HEK293 (cell line): ENCODE measurements around the gene INSYN2B.

Experiments
- CTCF ChIA-PET: fragments of 350-600 bp; formaldehyde crosslinking; extraction: SDS; loops from one replicate; lab custom pipeline; 2021; ENCODE audit warnings: antibody characterized with exemption; lab: Yijun Ruan, JAX
- POLR2A ChIA-PET: fragments of 300-600 bp; formaldehyde crosslinking; extraction: SDS; loops from one replicate; lab custom pipeline; 2020; ENCODE audit warnings: antibody characterized with exemption, inconsistent platforms; lab: Yijun Ruan, JAX
- H3K27ac ChIP-seq: fragments of 200-500 bp; sonication (Bioruptor generic); 2 replicates; pipeline ENCODE4 v1.5.1; 2014; ENCODE audit warnings: low read depth, low read length, control low read depth, inconsistent platforms; ENCODE audit errors: extremely low read depth
- H3K36me3 ChIP-seq, 2 experiments: fragments of 200-500 bp in 1 of 2; sonication (Bioruptor generic) in 1 of 2; 1 replicate in 1 of 2; 2 replicates in 1 of 2; pipeline ENCODE4 v1.5.1; 2014 to 2017; ENCODE audit warnings: inconsistent platforms in 2 of 2, low read length in 2 of 2; ENCODE audit not compliant: control insufficient read depth in 2 of 2, insufficient read depth in 1 of 2
- H3K4me1 ChIP-seq: fragments of 200-500 bp; sonication (Bioruptor generic); 2 replicates; pipeline ENCODE4 v1.5.1; 2014; ENCODE audit warnings: mild to moderate bottlenecking, low read length, inconsistent platforms; ENCODE audit not compliant: control insufficient read depth, insufficient read depth
- H3K4me3 ChIP-seq: 2 replicates; pipeline ENCODE4 v1.5.1; 2011; ENCODE audit warnings: low read depth, mild to moderate bottlenecking, control low read depth, low read length, moderate library complexity
- H3K9me3 ChIP-seq: fragments of 200-500 bp; sonication (Bioruptor generic); 2 replicates; pipeline ENCODE4 v1.5.1; 2014; ENCODE audit warnings: low read depth, low read length, inconsistent platforms; ENCODE audit not compliant: control insufficient read depth, insufficient read depth
- GLI2 ChIP-seq: fragments of 450-650 bp; formaldehyde crosslinking; IDR thresholded peaks from 2 replicates; pipeline ENCODE4; 2017; ENCODE audit warnings: missing biosample characterization, missing genetic modification characterization, low read depth, borderline replicate concordance
- GLIS2 ChIP-seq: fragments of 450-650 bp; formaldehyde crosslinking; IDR thresholded peaks from 2 replicates; pipeline ENCODE4 v1.5.1; 2016; ENCODE audit warnings: missing biosample characterization, missing genetic modification characterization
- HOXC10 ChIP-seq: sonication (generic); formaldehyde crosslinking; IDR thresholded peaks from 2 replicates; pipeline ENCODE4 v1.8.1; 2023; ENCODE audit warnings: mild to moderate bottlenecking, missing genetic modification reagents
- IKZF3 ChIP-seq: fragments of 450-650 bp; IDR thresholded peaks from 2 replicates; pipeline ENCODE4 v1.5.0; 2018; ENCODE audit warnings: missing biosample characterization, mild to moderate bottlenecking, missing genetic modification characterization, moderate library complexity
- KLF16 ChIP-seq: fragments of 450-650 bp; formaldehyde crosslinking; IDR thresholded peaks from 2 replicates; pipeline ENCODE4 v1.5.1; 2017; ENCODE audit warnings: missing biosample characterization, missing genetic modification characterization
- OVOL3 ChIP-seq: fragments of 450-650 bp; formaldehyde crosslinking; IDR thresholded peaks from 2 replicates; pipeline ENCODE4 v1.5.1; 2016; ENCODE audit warnings: missing biosample characterization, missing genetic modification characterization
- PRDM2 ChIP-seq: fragments of 450-650 bp; formaldehyde crosslinking; IDR thresholded peaks from 2 replicates; pipeline ENCODE4 v1.5.1; 2016; ENCODE audit warnings: missing biosample characterization, missing genetic modification characterization, borderline replicate concordance
- REPIN1 ChIP-seq: fragments of 450-650 bp; formaldehyde crosslinking; IDR thresholded peaks from 2 replicates; pipeline ENCODE4 v1.5.1; 2017; ENCODE audit warnings: missing biosample characterization, missing genetic modification characterization, low read depth
- SETDB1 ChIP-seq: IDR thresholded peaks from one replicate; pipeline ENCODE4 v1.6.1; 2017; ENCODE audit warnings: mild to moderate bottlenecking, low read length, moderate library complexity, mixed read lengths; ENCODE audit not compliant: insufficient read length
- ZBTB6 ChIP-seq: fragments of 450-650 bp; formaldehyde crosslinking; IDR thresholded peaks from 2 replicates; pipeline ENCODE4 v1.5.1; 2017; ENCODE audit warnings: missing biosample characterization, missing genetic modification characterization
- ZBTB7A ChIP-seq: fragments of 450-650 bp; formaldehyde crosslinking; IDR thresholded peaks from 2 replicates; pipeline ENCODE4 v1.5.1; 2016; ENCODE audit warnings: low read depth, missing biosample characterization, missing genetic modification characterization
- ZBTB8A ChIP-seq: fragments of 450-650 bp; formaldehyde crosslinking; IDR thresholded peaks from 2 replicates; pipeline ENCODE4 v1.5.1; 2016; ENCODE audit warnings: missing biosample characterization, missing genetic modification characterization
- ZNF140 ChIP-seq: fragments of 450-650 bp; formaldehyde crosslinking; IDR thresholded peaks from 2 replicates; pipeline ENCODE4 v1.5.1; 2016; ENCODE audit warnings: missing biosample characterization, missing genetic modification characterization
- ZNF155 ChIP-seq: fragments of 450-650 bp; formaldehyde crosslinking; IDR thresholded peaks from 2 replicates; pipeline ENCODE4 v1.5.1; 2016; ENCODE audit warnings: missing biosample characterization, missing genetic modification characterization
- ZNF223 ChIP-seq: fragments of 450-650 bp; formaldehyde crosslinking; IDR thresholded peaks from 2 replicates; pipeline ENCODE4 v1.5.1; 2016; ENCODE audit warnings: missing biosample characterization, missing genetic modification characterization
- ZNF311 ChIP-seq: fragments of 450-650 bp; formaldehyde crosslinking; IDR thresholded peaks from 2 replicates; pipeline ENCODE4 v1.5.1; 2017; ENCODE audit warnings: missing biosample characterization, missing genetic modification characterization, borderline replicate concordance
- ZNF350 ChIP-seq: fragments of 450-650 bp; formaldehyde crosslinking; IDR thresholded peaks from 2 replicates; pipeline ENCODE4 v1.5.0; 2017; ENCODE audit warnings: missing biosample characterization, mild to moderate bottlenecking, missing genetic modification characterization
- ZNF37A ChIP-seq: fragments of 450-650 bp; IDR thresholded peaks from 2 replicates; pipeline ENCODE4 v1.5.1; 2018; ENCODE audit warnings: missing biosample characterization, missing genetic modification characterization
- ZNF473 ChIP-seq: fragments of 450-650 bp; formaldehyde crosslinking; IDR thresholded peaks from 2 replicates; pipeline ENCODE4 v1.5.1; 2017; ENCODE audit warnings: missing biosample characterization, missing genetic modification characterization
- ZNF548 ChIP-seq: fragments of 450-650 bp; formaldehyde crosslinking; IDR thresholded peaks from 2 replicates; pipeline ENCODE4 v1.5.1; 2016; ENCODE audit warnings: missing biosample characterization, missing genetic modification characterization
- ZNF555 ChIP-seq: fragments of 450-650 bp; formaldehyde crosslinking; conservative IDR thresholded peaks from 2 replicates; pipeline ENCODE4 v1.5.1; 2017; ENCODE audit warnings: missing biosample characterization, mild to moderate bottlenecking, missing genetic modification characterization, inconsistent platforms
- ZNF571 ChIP-seq: fragments of 450-650 bp; formaldehyde crosslinking; IDR thresholded peaks from 2 replicates; pipeline ENCODE4 v1.5.0; 2017; ENCODE audit warnings: missing biosample characterization, missing genetic modification characterization
- ZNF623 ChIP-seq: fragments of 450-650 bp; formaldehyde crosslinking; IDR thresholded peaks from 2 replicates; pipeline ENCODE4 v1.5.1; 2016; ENCODE audit warnings: missing biosample characterization, missing genetic modification characterization
- ZNF660 ChIP-seq: fragments of 450-650 bp; IDR thresholded peaks from 2 replicates; pipeline ENCODE4 v1.5.1; 2018; ENCODE audit warnings: missing biosample characterization, mild to moderate bottlenecking, missing genetic modification characterization
- ZNF677 ChIP-seq: fragments of 450-650 bp; IDR thresholded peaks from 2 replicates; pipeline ENCODE4 v1.5.0; 2018; ENCODE audit warnings: missing biosample characterization, mild to moderate bottlenecking, missing genetic modification characterization, moderate library complexity
- ZNF768 ChIP-seq: fragments of 450-650 bp; formaldehyde crosslinking; IDR thresholded peaks from 2 replicates; pipeline ENCODE4 v1.5.1; 2018; ENCODE audit warnings: missing biosample characterization, mild to moderate bottlenecking, missing genetic modification characterization
- ZNF785 ChIP-seq: fragments of 450-650 bp; formaldehyde crosslinking; IDR thresholded peaks from 2 replicates; pipeline ENCODE4 v1.5.1; 2016; ENCODE audit warnings: missing biosample characterization, missing genetic modification characterization
- ZNF830 ChIP-seq: fragments of 450-650 bp; IDR thresholded peaks from 2 replicates; pipeline ENCODE4 v1.5.0; 2018; ENCODE audit warnings: missing biosample characterization, missing genetic modification characterization, low read depth, mild to moderate bottlenecking, moderate library complexity
- ZNF843 ChIP-seq: fragments of 450-650 bp; formaldehyde crosslinking; IDR thresholded peaks from 2 replicates; pipeline ENCODE4 v1.5.1; 2016; ENCODE audit warnings: missing biosample characterization, missing genetic modification characterization
- TF ChIP-seq, protein P1 (sequence below): fragments of 450-650 bp; formaldehyde crosslinking; IDR thresholded peaks from 2 replicates; pipeline ENCODE4 v1.5.1; 2016; ENCODE audit warnings: missing biosample characterization, missing genetic modification characterization, borderline replicate concordance

The INSYN2B gene

GRCh38 chr5:170025853-170026252 is 45.6 kb upstream of the INSYN2B start:
- H3K4me1 ChIP-seq, result no peaks in the 10 kb centered on the region
- POLR2A ChIA-PET, result no interaction called here
- no peak overlapping the region for H3K4me3 ChIP-seq
- CTCF ChIA-PET, result interaction anchor here (1.1 to 1.4 kb wide), 2 partner anchors 45 to 46 kb away, joined by 3 to 5 read pairs; no protein-coding TSS in a partner anchor
- TF ChIP-seq ZNF768 (tag by site-specific recombination) (no peak), PRDM2 (no peak), GLI2 (tag by site-specific recombination) (no peak), ZBTB7A (tag by site-specific recombination) (no peak), ZNF548 (no peak), ZNF677 (tag by site-specific recombination) (no peak), ZNF660 (tag by site-specific recombination) (no peak), ZNF223 (tag by site-specific recombination) (no peak), ZBTB6 (tag by site-specific recombination) (no peak), ZNF785 (tag by site-specific recombination) (no peak), ZNF843 (tag by site-specific recombination) (no peak), REPIN1 (tag by site-specific recombination) (no peak), ZNF571 (tag by site-specific recombination) (no peak)
- TF ChIP-seq, protein P1, sequence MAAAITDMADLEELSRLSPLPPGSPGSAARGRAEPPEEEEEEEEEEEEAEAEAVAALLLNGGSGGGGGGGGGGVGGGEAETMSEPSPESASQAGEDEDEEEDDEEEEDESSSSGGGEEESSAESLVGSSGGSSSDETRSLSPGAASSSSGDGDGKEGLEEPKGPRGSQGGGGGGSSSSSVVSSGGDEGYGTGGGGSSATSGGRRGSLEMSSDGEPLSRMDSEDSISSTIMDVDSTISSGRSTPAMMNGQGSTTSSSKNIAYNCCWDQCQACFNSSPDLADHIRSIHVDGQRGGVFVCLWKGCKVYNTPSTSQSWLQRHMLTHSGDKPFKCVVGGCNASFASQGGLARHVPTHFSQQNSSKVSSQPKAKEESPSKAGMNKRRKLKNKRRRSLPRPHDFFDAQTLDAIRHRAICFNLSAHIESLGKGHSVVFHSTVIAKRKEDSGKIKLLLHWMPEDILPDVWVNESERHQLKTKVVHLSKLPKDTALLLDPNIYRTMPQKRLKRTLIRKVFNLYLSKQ (tag by site-specific recombination), result no peak
- no peak overlapping the region for H3K27ac ChIP-seq
- H3K9me3 ChIP-seq, result no peaks in the 10 kb centered on the region
- no peaks in the 10 kb centered on the region for H3K36me3 ChIP-seq

DNA sequence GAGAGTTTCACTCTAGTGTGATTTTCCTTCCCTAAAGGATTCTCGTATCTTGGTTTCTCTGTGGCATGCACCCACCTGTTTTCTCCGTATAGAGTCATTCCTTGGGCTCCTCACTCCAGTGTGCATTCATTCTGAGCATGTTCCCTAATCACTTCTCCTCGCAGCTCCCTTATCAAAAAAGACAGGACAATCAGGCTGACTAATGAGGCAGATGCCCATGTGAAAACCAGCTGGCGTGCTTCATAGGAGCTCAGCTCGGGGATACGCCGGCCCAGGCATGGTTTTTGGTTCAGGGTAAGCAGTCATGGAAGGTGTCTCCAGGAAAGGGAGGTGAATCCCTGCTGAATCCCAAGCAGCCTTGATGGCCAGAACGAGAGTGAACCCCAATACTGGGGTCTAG is 41.2 kb upstream of the INSYN2B start:
- Histone ChIP-seq H3K4me3 (no peak overlapping the region), H3K9me3 (no peaks in the 10 kb centered on the region), H3K4me1 (no peaks in the 10 kb centered on the region), H3K27ac (no peak overlapping the region), H3K36me3 (no peaks in the 10 kb centered on the region)
- POLR2A ChIA-PET, result no interaction called here
- CTCF ChIA-PET, result interaction anchor here (0.7 to 1.5 kb wide), 3 partner anchors 49 to 412 kb away, joined by 3 to 4 read pairs (median 3); no protein-coding TSS in a partner anchor
- TF ChIP-seq GLIS2 (tag by site-specific recombination), result no peak
- TF ChIP-seq ZNF37A (tag by site-specific recombination), result no peak
- no peak for TF ChIP-seq ZNF830
- TF ChIP-seq ZNF473 (tag by site-specific recombination), result no peak
- no peak for TF ChIP-seq ZNF140 (tag by site-specific recombination)
- no peak for TF ChIP-seq ZNF311 (tag by site-specific recombination)
- TF ChIP-seq KLF16, result no peak
- no peak for TF ChIP-seq SETDB1
- no peak for TF ChIP-seq ZBTB8A
- TF ChIP-seq ZNF155 (tag by site-specific recombination), result no peak
- TF ChIP-seq IKZF3 (tag by site-specific recombination), result no peak
- no peak for TF ChIP-seq OVOL3 (tag by site-specific recombination)
- TF ChIP-seq ZNF350 (tag by site-specific recombination), result no peak
- no peak for TF ChIP-seq ZNF623
- no peak for TF ChIP-seq ZNF555
- no peak for TF ChIP-seq HOXC10
